GM10266 (cell line): Measurements from ENCODE around the gene MAPKAP1.
"Not testable (repeated sequence)": the region's sequence is repeated elsewhere in the genome, so short reads cannot be mapped to it uniquely, and the experiment has no call there.

Experiments
- DNase-seq: peaks from one replicate; pipeline ENCODE4 v3.0.0; 2012; ENCODE audit errors: extremely low spot score
- TF ChIP-seq, protein P1 (sequence below): IDR thresholded peaks from 2 replicates; pipeline ENCODE4 v1.5.1; 2012; ENCODE audit warnings: mild to moderate bottlenecking, low read depth; ENCODE audit not compliant: control insufficient read depth, insufficient read depth; ENCODE audit errors: missing control alignments

Gene MAPKAP1

DNA sequence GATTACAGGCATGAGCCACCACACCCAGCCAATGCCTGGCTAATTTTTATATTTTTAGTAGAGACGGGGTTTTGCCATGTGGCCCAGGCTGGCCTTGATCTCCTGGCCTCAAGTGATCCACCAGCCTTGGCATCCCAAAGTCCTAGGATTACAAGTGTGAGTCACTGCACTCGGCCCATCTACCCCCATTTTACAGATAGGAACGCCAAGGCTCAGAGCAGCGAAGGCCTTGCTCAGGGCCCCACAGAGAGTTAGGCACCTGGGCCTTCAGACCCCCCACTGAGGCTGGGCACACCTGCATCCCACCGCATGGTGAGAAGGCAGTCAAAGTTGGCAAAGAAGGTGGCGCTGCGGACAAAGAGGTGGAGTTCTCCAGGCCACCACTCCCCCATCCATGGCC lies 302.3 kb downstream of the MAPKAP1 start:
- TF ChIP-seq, protein P1, sequence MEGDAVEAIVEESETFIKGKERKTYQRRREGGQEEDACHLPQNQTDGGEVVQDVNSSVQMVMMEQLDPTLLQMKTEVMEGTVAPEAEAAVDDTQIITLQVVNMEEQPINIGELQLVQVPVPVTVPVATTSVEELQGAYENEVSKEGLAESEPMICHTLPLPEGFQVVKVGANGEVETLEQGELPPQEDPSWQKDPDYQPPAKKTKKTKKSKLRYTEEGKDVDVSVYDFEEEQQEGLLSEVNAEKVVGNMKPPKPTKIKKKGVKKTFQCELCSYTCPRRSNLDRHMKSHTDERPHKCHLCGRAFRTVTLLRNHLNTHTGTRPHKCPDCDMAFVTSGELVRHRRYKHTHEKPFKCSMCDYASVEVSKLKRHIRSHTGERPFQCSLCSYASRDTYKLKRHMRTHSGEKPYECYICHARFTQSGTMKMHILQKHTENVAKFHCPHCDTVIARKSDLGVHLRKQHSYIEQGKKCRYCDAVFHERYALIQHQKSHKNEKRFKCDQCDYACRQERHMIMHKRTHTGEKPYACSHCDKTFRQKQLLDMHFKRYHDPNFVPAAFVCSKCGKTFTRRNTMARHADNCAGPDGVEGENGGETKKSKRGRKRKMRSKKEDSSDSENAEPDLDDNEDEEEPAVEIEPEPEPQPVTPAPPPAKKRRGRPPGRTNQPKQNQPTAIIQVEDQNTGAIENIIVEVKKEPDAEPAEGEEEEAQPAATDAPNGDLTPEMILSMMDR = no peak

GRCh38 chr9:125400725-125401716 lies 306.0 kb downstream of the MAPKAP1 start:
- no peak for DNase-seq
- TF ChIP-seq, protein P1 = no peak

More for the DNA sequence above, 302.3 kb downstream of the MAPKAP1 start:
- DNase-seq = no peak

- not testable (repeated sequence) for DNase-seq
These were observed 306.8 kb downstream of the MAPKAP1 start for GRCh38 chr9:125400232-125400631.

DNA sequence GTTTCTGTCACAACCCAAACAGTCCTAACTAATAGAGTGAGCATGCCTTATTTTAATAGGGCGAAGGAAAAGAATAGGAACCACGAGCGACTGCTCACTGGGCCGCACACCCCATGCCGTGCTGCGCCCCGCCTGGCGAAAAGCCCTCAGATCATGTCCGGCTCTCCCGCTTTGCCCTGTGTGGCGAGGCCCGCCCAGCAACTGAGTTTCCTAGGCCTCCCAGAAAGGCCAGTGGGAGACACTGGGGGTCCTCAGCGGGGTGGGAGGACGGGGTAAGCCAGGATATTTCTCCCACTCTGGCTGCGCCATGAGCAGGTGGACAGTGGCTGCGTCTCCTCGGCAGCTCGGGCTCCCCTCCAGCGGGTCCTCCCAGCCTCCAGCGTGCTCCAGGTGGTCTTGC lies 307.3 kb downstream of the MAPKAP1 start:
- TF ChIP-seq, protein P1 = no peak
- DNase-seq = no peak

GRCh38 chr9:125399165-125399564 lies 307.8 kb downstream of the MAPKAP1 start:
- DNase-seq = no peak
- TF ChIP-seq, protein P1 = no peak

GRCh38 chr9:125398243-125398642 lies 308.8 kb downstream of the MAPKAP1 start:
- no peak for DNase-seq
- TF ChIP-seq, protein P1 = no peak

DNA sequence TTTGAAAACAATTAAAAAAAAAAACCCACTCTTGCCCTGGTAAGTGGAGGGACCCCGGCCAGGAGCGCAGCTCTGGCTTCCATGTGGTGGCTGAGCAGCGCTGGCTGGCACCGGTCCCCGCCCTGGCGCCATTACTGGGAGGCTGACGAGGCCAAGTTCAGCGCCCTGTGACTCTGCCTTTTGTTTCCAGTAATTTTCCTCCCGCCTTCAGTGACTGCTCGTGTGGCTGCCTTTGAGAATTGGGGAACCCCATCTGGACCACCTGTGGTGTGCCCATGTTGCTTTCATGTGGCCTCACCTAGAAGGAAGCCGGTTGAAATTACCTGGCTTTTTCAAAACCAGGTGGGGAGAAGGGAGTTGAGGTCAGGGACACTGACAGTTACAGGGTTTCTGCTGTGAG lies 309.3 kb downstream of the MAPKAP1 start:
- TF ChIP-seq, protein P1 = no peak
- DNase-seq = no peak

- no peak for DNase-seq
- TF ChIP-seq, protein P1 = no peak
These were observed 310.2 kb downstream of the MAPKAP1 start for GRCh38 chr9:125396799-125397198.
